Mesendoderm (in vitro differentiated cells): ENCODE measurements around the gene SV2C.
"Not testable (repeated sequence)": the region's sequence is repeated elsewhere in the genome, so short reads cannot be mapped to it uniquely, and the experiment has no call there.

Experiments
- DNase-seq: peaks from one replicate; pipeline ENCODE4 v3.0.0; 2013
- H2AK5ac ChIP-seq: 2 replicates; pipeline ENCODE4 v1.6.1; 2013; ENCODE audit warnings: low read length, inconsistent platforms
- H2BK120ac ChIP-seq: 2 replicates; pipeline ENCODE4 v1.6.1; 2013; ENCODE audit warnings: low read depth, mild to moderate bottlenecking, low read length, moderate library complexity, mixed read lengths
- H2BK15ac ChIP-seq: replicated peaks from 2 replicates; pipeline ENCODE4 v1.6.1; 2013; ENCODE audit warnings: low read depth, mild to moderate bottlenecking, moderate library complexity
- H2BK5ac ChIP-seq: 2 replicates; pipeline ENCODE4 v1.6.1; 2013; ENCODE audit warnings: low read length, inconsistent platforms
- H3K18ac ChIP-seq: 2 replicates; pipeline ENCODE4 v1.6.1; 2013; ENCODE audit warnings: mild to moderate bottlenecking, low read length, mixed read lengths
- H3K23ac ChIP-seq: one replicate; pipeline ENCODE4 v1.6.1; 2013; ENCODE audit warnings: low read length
- H3K27ac ChIP-seq: 2 replicates; pipeline ENCODE4 v1.5.1; 2013; ENCODE audit warnings: low read depth, mild to moderate bottlenecking, inconsistent platforms, low read length, moderate library complexity
- H3K27me3 ChIP-seq: 2 replicates; pipeline ENCODE4 v1.6.1; 2013; ENCODE audit warnings: low read length, control low read depth, mild to moderate bottlenecking, inconsistent platforms; ENCODE audit not compliant: insufficient read depth, poor library complexity
- H3K36me3 ChIP-seq: 2 replicates; pipeline ENCODE4 v1.6.1; 2013; ENCODE audit warnings: low read length, inconsistent platforms; ENCODE audit not compliant: control insufficient read depth, insufficient read depth
- H3K4ac ChIP-seq: one replicate; pipeline ENCODE4 v1.6.1; 2013; ENCODE audit warnings: low read depth, mild to moderate bottlenecking, low read length, moderate library complexity
- H3K4me1 ChIP-seq: 2 replicates; pipeline ENCODE4 v1.6.1; 2013; ENCODE audit warnings: low read depth, low read length, inconsistent platforms; ENCODE audit not compliant: control insufficient read depth
- H3K4me2 ChIP-seq: 2 replicates; pipeline ENCODE4 v1.6.1; 2013; ENCODE audit warnings: low read length
- H3K4me3 ChIP-seq: 2 replicates; pipeline ENCODE4 v1.5.1; 2013; ENCODE audit warnings: mild to moderate bottlenecking, low read length
- H3K56ac ChIP-seq: one replicate; pipeline ENCODE4 v1.6.1; 2013; ENCODE audit warnings: low read length
- H3K79me1 ChIP-seq: 2 replicates; pipeline ENCODE4 v1.6.1; 2013; ENCODE audit warnings: low read length, inconsistent platforms
- H3K79me2 ChIP-seq: 2 replicates; pipeline ENCODE4 v1.6.1; 2013; ENCODE audit warnings: mild to moderate bottlenecking, low read length; ENCODE audit not compliant: control insufficient read depth, insufficient read depth
- H3K9ac ChIP-seq: 2 replicates; pipeline ENCODE4 v1.6.1; 2013; ENCODE audit warnings: low read length, inconsistent platforms
- H4K5ac ChIP-seq: one replicate; pipeline ENCODE4 v1.6.1; 2013; ENCODE audit warnings: low read length
- H4K8ac ChIP-seq: one replicate; pipeline ENCODE4 v1.6.1; 2013; ENCODE audit warnings: low read depth, mild to moderate bottlenecking, control low read depth, low read length, moderate library complexity
- WGBS: extraction: QIAGEN DNeasy Blood & Tissue Kit; methylation state at CpG from one replicate; pipeline ENCODE4 v1.1.7; 2013; ENCODE audit warnings: low lambda C conversion rate, missing lambda C conversion rate; ENCODE audit not compliant: insufficient coverage; ENCODE audit errors: extremely low coverage; 5-methylcytosine and 5-hydroxymethylcytosine counted together

Gene SV2C

GRCh38 chr5:76332102-76332501 lies 248.9 kb downstream of the SV2C start:
- Histone ChIP-seq H3K79me2 (no peaks in the 10 kb centered on the region), H3K9ac (no peak overlapping the region), H3K56ac (no peak overlapping the region), H3K27ac (no peak overlapping the region), H2BK5ac (no peak overlapping the region), H3K36me3 (no peaks in the 10 kb centered on the region), H3K23ac (no peak overlapping the region), H3K4me1 (peaks cover 2% of the 10 kb centered on the region), H4K5ac (no peak overlapping the region), H3K27me3 (no peaks in the 10 kb centered on the region), H3K4ac (no peak overlapping the region), H2BK15ac (no peak overlapping the region), H3K18ac (no peak overlapping the region), H3K79me1 (no peaks in the 10 kb centered on the region), H3K4me2 (no peak overlapping the region), H4K8ac (no peak overlapping the region), H3K4me3 (no peak overlapping the region), H2AK5ac (no peak overlapping the region), H2BK120ac (no peak overlapping the region)
- WGBS, result no CpG with 5 or more reads among the region's 4 CpGs
- no peak for DNase-seq

GRCh38 chr5:76332611-76333205 lies 249.5 kb downstream of the SV2C start:
- Histone ChIP-seq H3K56ac (no peak overlapping the region), H3K4me2 (no peak overlapping the region), H3K79me1 (no peaks in the 10 kb centered on the region), H3K23ac (no peak overlapping the region), H4K5ac (no peak overlapping the region), H3K27me3 (no peaks in the 10 kb centered on the region), H3K36me3 (no peaks in the 10 kb centered on the region), H3K4ac (no peak overlapping the region), H2BK5ac (no peak overlapping the region), H2AK5ac (no peak overlapping the region), H3K79me2 (no peaks in the 10 kb centered on the region), H3K4me3 (no peak overlapping the region), H3K27ac (no peak overlapping the region), H3K18ac (no peak overlapping the region), H3K9ac (no peak overlapping the region), H2BK120ac (no peak overlapping the region), H2BK15ac (no peak overlapping the region), H3K4me1 (peaks cover 4% of the 10 kb centered on the region), H4K8ac (no peak overlapping the region)
- DNase-seq, result no peak
- no CpG with 5 or more reads among the region's 2 CpGs for WGBS

- H3K18ac ChIP-seq, result no peak overlapping the region
Measured at GRCh38 chr5:76333571-76333970, 250.4 kb downstream of the SV2C start.

DNA sequence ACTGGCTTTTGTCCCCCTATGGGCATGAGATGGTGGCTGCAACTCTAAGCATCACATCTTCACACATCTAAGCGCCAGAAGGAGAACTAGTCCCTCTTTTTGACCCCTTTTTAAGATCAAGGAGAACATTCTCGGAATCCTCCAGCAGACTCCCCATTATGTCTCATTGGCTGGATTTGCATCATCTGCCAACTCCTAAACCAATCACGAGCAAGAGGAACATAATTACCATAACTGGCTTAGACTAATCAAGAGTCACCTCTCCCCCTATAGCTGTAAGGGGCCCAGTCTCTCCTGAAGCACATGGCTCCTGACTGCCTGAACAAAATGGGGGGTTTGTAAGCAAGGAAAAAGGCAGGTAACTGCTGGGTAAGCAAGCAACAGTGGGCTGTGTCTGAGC lies 251.4 kb downstream of the SV2C start:
- H3K27ac ChIP-seq, result no peak overlapping the region
- no peak overlapping the region for H2BK5ac ChIP-seq
- H3K9ac ChIP-seq, result no peak overlapping the region
- H3K23ac ChIP-seq, result no peak overlapping the region
- H2BK120ac ChIP-seq, result no peak overlapping the region
- no CpG with 5 or more reads among the region's 3 CpGs for WGBS
- no peaks in the 10 kb centered on the region for H3K36me3 ChIP-seq
- no peak overlapping the region for H3K56ac ChIP-seq
- H4K5ac ChIP-seq, result no peak overlapping the region
- no peak overlapping the region for H3K4me3 ChIP-seq
- no peak overlapping the region for H3K4ac ChIP-seq
- no peak for DNase-seq
- H2BK15ac ChIP-seq, result no peak overlapping the region
- peaks cover 4% of the 10 kb centered on the region for H3K4me1 ChIP-seq
- H3K79me1 ChIP-seq, result no peaks in the 10 kb centered on the region
- no peak overlapping the region for H3K4me2 ChIP-seq
- no peaks in the 10 kb centered on the region for H3K79me2 ChIP-seq
- no peak overlapping the region for H2AK5ac ChIP-seq
- no peak overlapping the region for H3K18ac ChIP-seq
- no peaks in the 10 kb centered on the region for H3K27me3 ChIP-seq
- no peak overlapping the region for H4K8ac ChIP-seq

More at GRCh38 chr5:76333571-76333970, 250.4 kb downstream of the SV2C start:
- H3K79me2 ChIP-seq, result no peaks in the 10 kb centered on the region
- H4K5ac ChIP-seq, result no peak overlapping the region
- H3K27me3 ChIP-seq, result no peaks in the 10 kb centered on the region
- H3K79me1 ChIP-seq, result no peaks in the 10 kb centered on the region
- no peaks in the 10 kb centered on the region for H3K36me3 ChIP-seq
- H3K4me1 ChIP-seq, result peaks cover 4% of the 10 kb centered on the region
- no peak overlapping the region for H3K4me3 ChIP-seq
- no peak overlapping the region for H3K56ac ChIP-seq
- H2BK15ac ChIP-seq, result no peak overlapping the region
- no peak overlapping the region for H2BK5ac ChIP-seq
- no peak overlapping the region for H3K23ac ChIP-seq
- no peak overlapping the region for H3K4me2 ChIP-seq
- H3K4ac ChIP-seq, result no peak overlapping the region
- WGBS, result no CpG with 5 or more reads among the region's 4 CpGs
- H3K27ac ChIP-seq, result no peak overlapping the region
- H2AK5ac ChIP-seq, result no peak overlapping the region
- no peak overlapping the region for H2BK120ac ChIP-seq
- H3K9ac ChIP-seq, result no peak overlapping the region
- no peak overlapping the region for H4K8ac ChIP-seq
- DNase-seq, result no peak

- H2BK15ac ChIP-seq, H3K36me3 ChIP-seq, H3K4ac ChIP-seq, H4K8ac ChIP-seq, H3K79me1 ChIP-seq, H3K18ac ChIP-seq, H3K27me3 ChIP-seq, H3K23ac ChIP-seq, H2BK5ac ChIP-seq, H3K4me2 ChIP-seq, DNase-seq, H2BK120ac ChIP-seq, H3K4me1 ChIP-seq, H3K79me2 ChIP-seq, H4K5ac ChIP-seq, H2AK5ac ChIP-seq, H3K9ac ChIP-seq, H3K4me3 ChIP-seq, H3K56ac ChIP-seq, H3K27ac ChIP-seq: not testable (repeated sequence)
- no CpG with 5 or more reads among the region's 5 CpGs for WGBS
Measured at GRCh38 chr5:76335451-76335850, 252.3 kb downstream of the SV2C start.

DNA sequence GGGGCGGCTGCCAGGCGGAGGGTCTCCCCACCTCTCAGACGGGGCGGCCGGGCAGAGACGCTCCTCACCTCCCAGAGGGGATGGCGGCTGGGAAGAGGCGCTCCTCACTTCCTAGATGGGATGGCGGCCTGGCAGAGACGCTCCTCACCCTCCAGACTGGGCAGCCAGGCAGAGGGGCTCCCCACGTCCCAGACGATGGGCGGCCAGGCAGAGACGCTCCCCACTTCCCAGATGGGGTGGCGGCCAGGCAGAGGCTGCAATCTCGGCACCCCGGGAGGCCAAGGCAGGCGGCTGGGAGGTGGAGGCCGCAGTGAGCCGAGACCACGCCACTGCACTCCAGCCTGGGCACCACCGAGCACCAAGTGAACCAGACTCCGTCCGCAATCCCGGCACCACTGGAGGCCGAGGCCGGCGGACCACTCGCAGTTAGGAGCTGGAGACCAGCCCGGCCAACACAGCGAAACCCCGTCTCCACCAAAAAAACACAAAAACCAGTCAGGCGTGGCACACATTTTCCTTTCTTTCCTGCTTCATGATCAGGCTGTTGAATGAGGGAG lies 253.1 kb downstream of the SV2C start:
- H3K9ac ChIP-seq, H4K8ac ChIP-seq, H3K4ac ChIP-seq, H3K4me2 ChIP-seq, H3K27ac ChIP-seq, H3K79me2 ChIP-seq, H3K27me3 ChIP-seq, H3K4me3 ChIP-seq, H3K56ac ChIP-seq, H3K23ac ChIP-seq, H2BK120ac ChIP-seq, H3K79me1 ChIP-seq, H3K18ac ChIP-seq, H4K5ac ChIP-seq, H3K36me3 ChIP-seq, DNase-seq, H3K4me1 ChIP-seq, H2BK15ac ChIP-seq, H2AK5ac ChIP-seq, H2BK5ac ChIP-seq: not testable (repeated sequence)
- WGBS, result no CpG with 5 or more reads among the region's 33 CpGs
